Measurements from ENCODE around the gene LRBA.

DNA sequence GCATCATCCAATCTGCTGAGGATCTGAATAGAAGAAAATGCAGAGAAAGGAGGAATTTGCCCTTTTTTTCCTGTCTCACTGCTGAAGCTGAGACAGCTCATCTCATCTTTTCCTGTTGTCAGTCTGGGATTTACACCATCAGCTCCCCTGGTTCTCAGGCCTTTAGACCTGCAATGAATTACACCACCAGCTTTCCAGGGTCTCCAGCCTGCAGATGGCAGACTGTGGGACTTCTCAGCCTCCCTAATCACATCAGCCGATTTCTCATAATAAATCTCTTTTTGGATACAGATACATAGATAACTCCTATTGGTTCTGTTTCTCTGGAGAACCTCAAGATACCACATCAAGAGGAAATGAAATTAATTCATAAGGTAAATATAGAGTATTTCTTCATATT lies 567.7 kb downstream of the LRBA start:
- TF ChIP-seq, protein P1, sequence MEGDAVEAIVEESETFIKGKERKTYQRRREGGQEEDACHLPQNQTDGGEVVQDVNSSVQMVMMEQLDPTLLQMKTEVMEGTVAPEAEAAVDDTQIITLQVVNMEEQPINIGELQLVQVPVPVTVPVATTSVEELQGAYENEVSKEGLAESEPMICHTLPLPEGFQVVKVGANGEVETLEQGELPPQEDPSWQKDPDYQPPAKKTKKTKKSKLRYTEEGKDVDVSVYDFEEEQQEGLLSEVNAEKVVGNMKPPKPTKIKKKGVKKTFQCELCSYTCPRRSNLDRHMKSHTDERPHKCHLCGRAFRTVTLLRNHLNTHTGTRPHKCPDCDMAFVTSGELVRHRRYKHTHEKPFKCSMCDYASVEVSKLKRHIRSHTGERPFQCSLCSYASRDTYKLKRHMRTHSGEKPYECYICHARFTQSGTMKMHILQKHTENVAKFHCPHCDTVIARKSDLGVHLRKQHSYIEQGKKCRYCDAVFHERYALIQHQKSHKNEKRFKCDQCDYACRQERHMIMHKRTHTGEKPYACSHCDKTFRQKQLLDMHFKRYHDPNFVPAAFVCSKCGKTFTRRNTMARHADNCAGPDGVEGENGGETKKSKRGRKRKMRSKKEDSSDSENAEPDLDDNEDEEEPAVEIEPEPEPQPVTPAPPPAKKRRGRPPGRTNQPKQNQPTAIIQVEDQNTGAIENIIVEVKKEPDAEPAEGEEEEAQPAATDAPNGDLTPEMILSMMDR (IDR thresholded peaks at IDR 0.05) = no peak
- TF ChIP-seq POLR2A (IDR thresholded peaks at IDR 0.05) = no peak
- no peak for TF ChIP-seq POLR2AphosphoS5 (IDR thresholded peaks at IDR 0.05; ENCODE audit: insufficient read depth in 1 of 2, low read depth in 1 of 2)
